ENCODE measurements around the gene TUBGCP2.

Gene TUBGCP2

DNA sequence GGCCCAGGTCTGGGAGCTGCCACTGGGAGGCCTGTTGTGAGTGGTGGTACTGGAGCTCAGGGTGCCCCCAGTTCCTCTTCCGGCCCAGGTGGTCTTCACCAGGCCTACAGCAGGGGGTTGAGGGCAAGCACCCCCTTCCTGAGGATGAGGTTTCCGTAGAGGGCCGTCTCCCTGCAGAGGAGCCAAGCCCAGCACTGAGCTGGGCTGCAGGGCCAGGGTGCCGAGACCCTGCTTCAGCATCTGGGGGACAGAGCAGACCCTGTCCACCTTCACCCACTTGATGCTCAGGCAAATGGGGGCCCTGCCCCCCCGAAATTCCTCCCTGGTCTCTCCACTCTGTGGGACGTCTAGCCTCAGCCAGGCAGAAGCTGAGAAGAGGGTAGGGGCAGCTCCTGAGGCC is 46.6 kb upstream of the TUBGCP2 start:
- TF ChIP-seq, protein P1, sequence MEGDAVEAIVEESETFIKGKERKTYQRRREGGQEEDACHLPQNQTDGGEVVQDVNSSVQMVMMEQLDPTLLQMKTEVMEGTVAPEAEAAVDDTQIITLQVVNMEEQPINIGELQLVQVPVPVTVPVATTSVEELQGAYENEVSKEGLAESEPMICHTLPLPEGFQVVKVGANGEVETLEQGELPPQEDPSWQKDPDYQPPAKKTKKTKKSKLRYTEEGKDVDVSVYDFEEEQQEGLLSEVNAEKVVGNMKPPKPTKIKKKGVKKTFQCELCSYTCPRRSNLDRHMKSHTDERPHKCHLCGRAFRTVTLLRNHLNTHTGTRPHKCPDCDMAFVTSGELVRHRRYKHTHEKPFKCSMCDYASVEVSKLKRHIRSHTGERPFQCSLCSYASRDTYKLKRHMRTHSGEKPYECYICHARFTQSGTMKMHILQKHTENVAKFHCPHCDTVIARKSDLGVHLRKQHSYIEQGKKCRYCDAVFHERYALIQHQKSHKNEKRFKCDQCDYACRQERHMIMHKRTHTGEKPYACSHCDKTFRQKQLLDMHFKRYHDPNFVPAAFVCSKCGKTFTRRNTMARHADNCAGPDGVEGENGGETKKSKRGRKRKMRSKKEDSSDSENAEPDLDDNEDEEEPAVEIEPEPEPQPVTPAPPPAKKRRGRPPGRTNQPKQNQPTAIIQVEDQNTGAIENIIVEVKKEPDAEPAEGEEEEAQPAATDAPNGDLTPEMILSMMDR (IDR thresholded peaks at IDR 0.05) = no peak
- Histone ChIP-seq H3K4me1 (peaks cover 6% of the 10 kb centered on the region), H2AFZ (no peak overlapping the region), H3K4me2 (ENCODE audit: low read length) (no peak overlapping the region), H3K4me3 (ENCODE audit: low read depth, low read length) (no peak overlapping the region), H3K27me3 (ENCODE audit: control insufficient read depth, insufficient read depth, low read length) (no peaks in the 10 kb centered on the region), H3K79me2 (no peaks in the 10 kb centered on the region), H3K27ac (no peak overlapping the region), H3K36me3 (ENCODE audit: control insufficient read depth, insufficient read depth, low read length) (no peaks in the 10 kb centered on the region), H3K9me3 (ENCODE audit: control insufficient read depth, low read length) (no peaks in the 10 kb centered on the region), H3K9ac (no peak overlapping the region)

DNA sequence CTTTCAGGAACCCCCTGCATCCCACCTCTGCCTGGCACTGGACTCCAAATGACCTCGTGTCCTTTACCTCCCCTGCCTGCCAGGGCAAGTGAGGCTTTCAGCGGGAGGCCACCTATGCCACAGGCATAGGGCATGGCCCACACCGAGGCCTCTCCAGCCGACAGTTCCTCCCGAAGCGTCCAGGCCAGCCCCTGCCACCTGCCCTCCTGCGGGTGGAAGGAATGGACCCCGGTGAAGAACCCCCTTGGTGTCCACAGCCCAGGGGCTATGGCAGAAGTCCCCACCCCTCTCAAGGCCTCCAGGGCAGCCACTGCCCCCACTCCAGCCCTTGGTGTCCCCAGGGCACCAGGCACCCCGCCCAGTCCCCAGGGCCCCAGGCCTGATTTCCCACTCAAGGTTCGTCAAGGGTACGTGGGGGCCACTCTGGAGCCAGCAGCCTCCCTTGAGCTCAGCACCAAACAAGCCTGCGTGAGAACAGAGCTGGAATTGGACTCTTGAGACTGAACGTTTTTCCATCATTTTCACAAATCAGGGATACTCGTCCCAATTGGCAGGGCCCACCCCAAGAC is 46.1 kb upstream of the TUBGCP2 start:
- peaks cover 3% of the 10 kb centered on the region for H3K4me1 ChIP-seq
- no peaks in the 10 kb centered on the region for H3K27me3 ChIP-seq (ENCODE audit: control insufficient read depth, insufficient read depth, low read length)
- H3K27ac ChIP-seq = no peak overlapping the region
- H3K9me3 ChIP-seq (ENCODE audit: control insufficient read depth, low read length) = no peaks in the 10 kb centered on the region
- no peak overlapping the region for H3K4me2 ChIP-seq (ENCODE audit: low read length)
- no peak overlapping the region for H2AFZ ChIP-seq
- no peaks in the 10 kb centered on the region for H3K36me3 ChIP-seq (ENCODE audit: control insufficient read depth, insufficient read depth, low read length)
- H3K79me2 ChIP-seq = no peaks in the 10 kb centered on the region
- no peak overlapping the region for H3K9ac ChIP-seq
- H3K4me3 ChIP-seq (ENCODE audit: low read depth, low read length) = no peak overlapping the region
- TF ChIP-seq, protein P1 (IDR thresholded peaks at IDR 0.05) = no peak

- H3K27ac ChIP-seq = no peak overlapping the region
- TF ChIP-seq, protein P1 (IDR thresholded peaks at IDR 0.05) = no peak
- H3K4me3 ChIP-seq (ENCODE audit: low read depth, low read length) = no peak overlapping the region
- H3K36me3 ChIP-seq (ENCODE audit: control insufficient read depth, insufficient read depth, low read length) = no peaks in the 10 kb centered on the region
- no peaks in the 10 kb centered on the region for H3K9me3 ChIP-seq (ENCODE audit: control insufficient read depth, low read length)
- no peak overlapping the region for H3K4me2 ChIP-seq (ENCODE audit: low read length)
- no peak overlapping the region for H3K9ac ChIP-seq
- H3K4me1 ChIP-seq = no peaks in the 10 kb centered on the region
- H3K27me3 ChIP-seq (ENCODE audit: control insufficient read depth, insufficient read depth, low read length) = no peaks in the 10 kb centered on the region
- no peaks in the 10 kb centered on the region for H3K79me2 ChIP-seq
- H2AFZ ChIP-seq = no peak overlapping the region
These were observed 45.4 kb upstream of the TUBGCP2 start for GRCh38 chr10:133353988-133354605.

GRCh38 chr10:133353202-133353959 is 44.7 kb upstream of the TUBGCP2 start:
- Histone ChIP-seq H3K4me2 (ENCODE audit: low read length) (no peak overlapping the region), H3K9me3 (ENCODE audit: control insufficient read depth, low read length) (no peaks in the 10 kb centered on the region), H3K9ac (no peak overlapping the region), H2AFZ (no peak overlapping the region), H3K36me3 (ENCODE audit: control insufficient read depth, insufficient read depth, low read length) (no peaks in the 10 kb centered on the region), H3K4me1 (no peaks in the 10 kb centered on the region), H3K27me3 (ENCODE audit: control insufficient read depth, insufficient read depth, low read length) (no peaks in the 10 kb centered on the region), H3K4me3 (ENCODE audit: low read depth, low read length) (no peak overlapping the region), H3K79me2 (no peaks in the 10 kb centered on the region), H3K27ac (no peak overlapping the region)
- TF ChIP-seq, protein P1 (IDR thresholded peaks at IDR 0.05) = no peak

Measured in parathyroid adenoma (tissue), 2 donors.